ENCODE results near the gene CEBPA.

The CEBPA gene

GRCh38 chr19:33287438-33287837 is 14.9 kb downstream of the CEBPA start:
- Histone ChIP-seq H3K27ac (replicated peaks) (peak overlapping the region; percentile 66), H3K4me3 (replicated peaks; ENCODE audit: insufficient read depth, low read length) (no peak overlapping the region), H3K27me3 (ENCODE audit: insufficient read depth, poor library complexity, severe bottlenecking) (no peaks in the 10 kb centered on the region)
- TF ChIP-seq POLR2AphosphoS5 (IDR thresholded peaks at IDR 0.05; ENCODE audit: low read depth) = no peak
- no peak for TF ChIP-seq GABPA (IDR thresholded peaks at IDR 0.05; ENCODE audit: low read depth)
- DNase-seq (ENCODE audit: low read depth in 1 of 2, low spot score in 1 of 2) = no peak

GRCh38 chr19:33286899-33287298 is 15.4 kb downstream of the CEBPA start:
- peak overlapping the region; percentile 66 for H3K27ac ChIP-seq (replicated peaks)
- peak in 1 of 2 experiments; percentile 70 for DNase-seq (ENCODE audit: low read depth in 1 of 2, low spot score in 1 of 2)
- TF ChIP-seq GABPA (IDR thresholded peaks at IDR 0.05; ENCODE audit: low read depth) (no peak), REST (IDR thresholded peaks at IDR 0.05; ENCODE audit: insufficient replicate concordance, low read depth) (no peak), SPI1 (IDR thresholded peaks at IDR 0.05; ENCODE audit: borderline replicate concordance, low read depth) (no peak)
- H3K27me3 ChIP-seq (ENCODE audit: insufficient read depth, poor library complexity, severe bottlenecking) = no peaks in the 10 kb centered on the region
- H3K4me3 ChIP-seq (replicated peaks; ENCODE audit: insufficient read depth, low read length) = no peak overlapping the region

GRCh38 chr19:33285441-33285927 is 16.9 kb downstream of the CEBPA start:
- Histone ChIP-seq H3K27me3 (ENCODE audit: insufficient read depth, poor library complexity, severe bottlenecking) (no peaks in the 10 kb centered on the region), H3K27ac (replicated peaks) (peak overlapping the region; percentile 66), H3K4me3 (replicated peaks; ENCODE audit: insufficient read depth, low read length) (no peak overlapping the region)
- peak in 1 of 2 experiments; percentile 58 for DNase-seq (ENCODE audit: low read depth in 1 of 2, low spot score in 1 of 2)
- TF ChIP-seq REST (IDR thresholded peaks at IDR 0.05; ENCODE audit: insufficient replicate concordance, low read depth) (no peak), SPI1 (IDR thresholded peaks at IDR 0.05; ENCODE audit: borderline replicate concordance, low read depth) (peak; percentile 35; the same call in 1 of the 2 replicates)

GRCh38 chr19:33284756-33285155 is 17.6 kb downstream of the CEBPA start:
- TF ChIP-seq POLR2AphosphoS5 (IDR thresholded peaks at IDR 0.05; ENCODE audit: low read depth) (no peak), CTCF (IDR thresholded peaks at IDR 0.05; ENCODE audit: insufficient read depth, low read length) (no peak), REST (IDR thresholded peaks at IDR 0.05; ENCODE audit: insufficient replicate concordance, low read depth) (no peak), SPI1 (IDR thresholded peaks at IDR 0.05; ENCODE audit: borderline replicate concordance, low read depth) (no peak)
- no peaks in the 10 kb centered on the region for H3K27me3 ChIP-seq (ENCODE audit: insufficient read depth, poor library complexity, severe bottlenecking)

More at GRCh38 chr19:33284756-33285155, 17.6 kb downstream of the CEBPA start:
- DNase-seq (ENCODE audit: low read depth in 1 of 2, low spot score in 1 of 2) = no peak
- H3K4me3 ChIP-seq (replicated peaks; ENCODE audit: insufficient read depth, low read length) = no peak overlapping the region
- H3K27ac ChIP-seq (replicated peaks) = no peak overlapping the region

Measured in HL-60 (cell line).